Measurements from ENCODE around the gene DNAJC22. TPM values are rescaled to one million over a fixed set of nuclear protein-coding genes. Genes with fewer than 3 reads are reported as not detected.

DNAJC22 gene
- total and polyA plus RNA-seq, 2 of the 13 experiments (the other 11 are each of a cell fraction or from before 2014, with no cell fraction given), result 25.2 to 31.7 TPM

GRCh38 chr12:49342066-49342913 is 4.4 kb upstream of the DNAJC22 start (continued):
- 0 out of 2 replicates have a peak, but pooled peaks have one; percentile 23 for TF ChIP-seq NR0B2 (CRISPR knock-in tag; IDR thresholded peaks at IDR 0.05)
- peak; percentile 45; the same call in 1 of the 2 replicates for TF ChIP-seq PHF21A (CRISPR knock-in tag; IDR thresholded peaks at IDR 0.05)
- TF ChIP-seq FOXO1 (CRISPR knock-in tag; IDR thresholded peaks at IDR 0.05), result peak; percentile 48; the same call in 1 of the 2 replicates
- no peak for TF ChIP-seq NONO (IDR thresholded peaks at IDR 0.05)
- 0 out of 2 replicates have a peak, but pooled peaks have one; percentile 31 for TF ChIP-seq NONO (CRISPR knock-in tag; conservative IDR thresholded peaks at IDR 0.05)
- peak; percentile 76 for TF ChIP-seq ZNF687 (CRISPR knock-in tag; IDR thresholded peaks at IDR 0.05)
- TF ChIP-seq TBX2 (CRISPR knock-in tag; IDR thresholded peaks at IDR 0.05; ENCODE audit: borderline replicate concordance), result peak; percentile 59
- peak; percentile 86 for TF ChIP-seq ADNP (CRISPR knock-in tag; IDR thresholded peaks at IDR 0.05)
- TF ChIP-seq KDM4B (CRISPR knock-in tag; IDR thresholded peaks at IDR 0.05), result no peak
- TF ChIP-seq ETV5 (CRISPR knock-in tag; IDR thresholded peaks at IDR 0.05; ENCODE audit: borderline replicate concordance), result peak; percentile 30
- TF ChIP-seq ZNF274 (CRISPR knock-in tag; IDR thresholded peaks at IDR 0.05), result peak; percentile 71; the same call in 1 of the 2 replicates
- TF ChIP-seq BCLAF1 (IDR thresholded peaks at IDR 0.05), result no peak
- TF ChIP-seq PITX1 (CRISPR knock-in tag; IDR thresholded peaks at IDR 0.05), result 0 out of 2 replicates have a peak, but pooled peaks have one; percentile 16
- TF ChIP-seq RXRB (CRISPR knock-in tag; IDR thresholded peaks at IDR 0.05; ENCODE audit: borderline replicate concordance), result peak; percentile 45; the same call in 1 of the 2 replicates
- TF ChIP-seq PCBP1 (IDR thresholded peaks at IDR 0.05; ENCODE audit: borderline replicate concordance, low read depth, low read length), result 0 out of 2 replicates have a peak, but pooled peaks have one; percentile 15
- 0 out of 2 replicates have a peak, but pooled peaks have one; percentile 33 for TF ChIP-seq ZSCAN9 (CRISPR knock-in tag; IDR thresholded peaks at IDR 0.05; ENCODE audit: borderline replicate concordance)
- peak; percentile 34; the same call in 1 of the 2 replicates for TF ChIP-seq HNF1B (CRISPR knock-in tag; IDR thresholded peaks at IDR 0.05)
- TF ChIP-seq FOSL2 (CRISPR knock-in tag; IDR thresholded peaks at IDR 0.05), result peak; percentile 31; the same call in 1 of the 2 replicates
- no peak; the same call in 1 of the 2 replicates for TF ChIP-seq ETV6 (CRISPR knock-in tag; conservative IDR thresholded peaks at IDR 0.05)
- TF ChIP-seq TAF15 (IDR thresholded peaks at IDR 0.05; ENCODE audit: low read depth, low read length, poor library complexity, severe bottlenecking), result peak; percentile 32
